Thoracic aorta (tissue), 2 donors: ENCODE results near the gene NCAPG2. TPM values are rescaled to one million over a fixed set of nuclear protein-coding genes. Genes with fewer than 3 reads are reported as not detected.
"Not testable (repeated sequence)": the region's sequence is repeated elsewhere in the genome, so short reads cannot be mapped to it uniquely, and the experiment has no call there.

Experiments
- ATAC-seq: fragments of 150-250 bp; one replicate; pipeline ENCODE4 v1.8.0; 2017; ENCODE audit warnings: low read depth; ENCODE audit not compliant: insufficient number of reproducible peaks, low FRiP score
- DNase-seq: peaks from one replicate; pipeline ENCODE4 v3.0.0-alpha.2; 2020; ENCODE audit warnings: low spot score
- H3K27ac ChIP-seq, 2 donors: fragments of 200-600 bp; sonication (generic); 1 replicate in 1 of 2; 2 replicates in 1 of 2; pipeline ENCODE4 v1.5.1; 2016; ENCODE audit warnings: mild to moderate bottlenecking in 2 of 2, moderate library complexity in 2 of 2
- H3K27me3 ChIP-seq: fragments of 200-600 bp; sonication (generic); replicated peaks from 2 replicates; pipeline ENCODE4 v1.6.0; 2016; ENCODE audit warnings: mild to moderate bottlenecking; ENCODE audit not compliant: insufficient read depth
- H3K36me3 ChIP-seq: fragments of 200-600 bp; sonication (generic); one replicate; pipeline ENCODE4 v1.5.1; 2016
- H3K4me1 ChIP-seq, 2 donors: fragments of 200-600 bp; sonication (generic); 1 replicate in 1 of 2; 2 replicates in 1 of 2; pipeline versions ENCODE4 v1.5.1 to v1.6.0; 2016; ENCODE audit warnings: low read depth in 2 of 2, mild to moderate bottlenecking in 1 of 2; ENCODE audit not compliant: control insufficient read depth in 1 of 2
- H3K4me3 ChIP-seq: fragments of 200-600 bp; sonication (generic); 2 replicates; pipeline ENCODE4 v1.5.1; 2016; ENCODE audit warnings: mild to moderate bottlenecking
- H3K9me3 ChIP-seq: fragments of 200-600 bp; sonication (generic); 2 replicates; pipeline ENCODE4 v1.5.1; 2016
- CTCF ChIP-seq: fragments of 200-600 bp; sonication (generic); IDR thresholded peaks from one replicate; pipeline ENCODE4 v1.5.1; 2019; ENCODE audit warnings: antibody characterized with exemption
- total RNA-seq, 2 donors: library from RNA; depleted of rRNA; stranded (reverse); fragments of >200 nt; gene quantifications; one replicate each; pipeline versions ENCODE4 v1.1.0 to v1.2.3, GENCODE V29; 2016

Gene NCAPG2
- total RNA-seq, 2 donors from 2014 or later: 4.1 to 8.4 TPM

GRCh38 chr7:158706710-158707590, 2.3 kb upstream of the NCAPG2 start:
- Histone ChIP-seq H3K9me3 (no peaks in the 10 kb centered on the region), H3K4me1 (peaks cover 3 to 20% of the 10 kb centered on the region in 2 donors), H3K36me3 (no peaks in the 10 kb centered on the region), H3K27me3 (no peaks in the 10 kb centered on the region), H3K27ac (no peak overlapping the region), H3K4me3 (no peak overlapping the region)
- no peak for ATAC-seq
- DNase-seq: no peak
- no peak for TF ChIP-seq CTCF

GRCh38 chr7:158706273-158706704, 1.7 kb upstream of the NCAPG2 start:
- no peak for TF ChIP-seq CTCF
- Histone ChIP-seq H3K9me3 (no peaks in the 10 kb centered on the region), H3K4me1 (peaks cover 3 to 20% of the 10 kb centered on the region in 2 donors), H3K36me3 (no peaks in the 10 kb centered on the region), H3K27ac (no peak overlapping the region), H3K4me3 (no peak overlapping the region), H3K27me3 (no peaks in the 10 kb centered on the region)
- DNase-seq: no peak
- no peak for ATAC-seq

- no peaks in the 10 kb centered on the region for H3K27me3 ChIP-seq
- ATAC-seq (no peak), DNase-seq (no peak)
- H3K4me1 ChIP-seq: peaks cover 3 to 20% of the 10 kb centered on the region in 2 donors
- H3K4me3 ChIP-seq: peak overlapping the region; percentile 76
- peak overlapping the region; percentile 65 to 74 for H3K27ac ChIP-seq
- no peaks in the 10 kb centered on the region for H3K36me3 ChIP-seq
- TF ChIP-seq CTCF: no peak
- H3K9me3 ChIP-seq: no peaks in the 10 kb centered on the region
These were observed 738 bp upstream of the NCAPG2 start for GRCh38 chr7:158705234-158705850.

GRCh38 chr7:158703679-158704523, 703 bp downstream of the NCAPG2 start:
- Histone ChIP-seq H3K4me3 (peak overlapping the region; percentile 76), H3K4me1 (peaks cover 3 to 20% of the 10 kb centered on the region in 2 donors)
- not testable (repeated sequence) for H3K27ac ChIP-seq, H3K9me3 ChIP-seq, ATAC-seq, H3K27me3 ChIP-seq, DNase-seq, H3K36me3 ChIP-seq

GRCh38 chr7:158702944-158703343, 1.7 kb downstream of the NCAPG2 start:
- Histone ChIP-seq H3K4me3 (no peak overlapping the region), H3K27ac (no peak overlapping the region), H3K36me3 (no peaks in the 10 kb centered on the region), H3K9me3 (no peaks in the 10 kb centered on the region), H3K4me1 (peaks cover 3 to 20% of the 10 kb centered on the region in 2 donors), H3K27me3 (no peaks in the 10 kb centered on the region)
- DNase-seq (no peak), ATAC-seq (no peak)
- TF ChIP-seq CTCF: no peak
